Suprapubic skin (tissue), 3 donors: ENCODE data around the gene FDX2.

Source experiments
- POLR2AphosphoS5 ChIP-seq, 3 donors: sonication (generic); formaldehyde crosslinking; IDR thresholded peaks; one replicate each; pipeline ENCODE4 v1.6.1; 2017; ENCODE audit warnings: antibody characterized with exemption in 3 of 3
- TF ChIP-seq, protein P1 (sequence below), 2 donors: fragments of 200-600 bp in 1 of 2; fragments of 450-650 bp in 1 of 2; sonication (generic) in 1 of 2; IDR thresholded peaks; one replicate each; pipeline ENCODE4 v1.5.1; 2016 to 2019; ENCODE audit warnings: antibody characterized with exemption in 2 of 2, mild to moderate bottlenecking in 1 of 2, moderate library complexity in 1 of 2

DNA sequence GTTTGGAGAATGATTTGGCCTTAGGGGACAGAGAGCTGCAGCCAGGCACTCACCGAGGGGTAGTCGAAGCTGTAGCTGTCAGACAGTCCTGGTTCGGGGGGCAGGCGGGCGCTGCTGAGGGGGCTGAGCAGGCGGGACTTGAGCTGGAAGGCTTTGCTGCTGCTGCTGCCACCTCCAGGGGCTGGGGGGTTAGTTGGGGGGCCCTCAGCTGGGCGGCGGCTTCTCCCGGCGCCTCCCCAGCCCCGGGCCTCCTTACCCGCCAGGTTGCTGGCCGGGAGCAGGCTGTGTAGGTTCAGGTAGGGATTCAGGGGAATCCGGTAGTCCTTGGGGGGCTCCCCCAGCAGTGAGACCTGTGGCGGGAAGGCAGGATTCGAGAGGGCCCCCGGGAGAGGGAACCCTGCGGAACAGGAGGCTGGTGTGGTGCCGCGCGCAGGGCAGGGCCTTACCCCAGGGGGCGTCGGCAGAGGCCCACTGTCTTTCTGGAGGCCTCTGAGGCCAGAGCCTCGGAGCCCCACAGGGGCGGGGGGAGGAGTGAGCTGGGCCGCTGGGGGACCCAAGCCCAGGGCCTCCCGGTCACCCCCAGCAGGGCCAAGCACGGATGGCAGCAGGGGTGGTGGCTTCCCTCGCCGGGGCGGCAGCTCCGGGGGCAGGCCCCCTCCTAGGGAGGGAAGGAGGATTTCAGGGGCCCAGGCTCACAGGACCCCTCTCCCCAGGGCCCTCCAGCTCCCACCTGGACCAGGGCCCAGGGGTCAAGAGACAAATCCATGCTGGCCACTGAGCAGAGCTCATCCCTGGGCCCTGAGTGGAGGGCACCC is 5.0 kb upstream of the FDX2 start:
- TF ChIP-seq, protein P1, sequence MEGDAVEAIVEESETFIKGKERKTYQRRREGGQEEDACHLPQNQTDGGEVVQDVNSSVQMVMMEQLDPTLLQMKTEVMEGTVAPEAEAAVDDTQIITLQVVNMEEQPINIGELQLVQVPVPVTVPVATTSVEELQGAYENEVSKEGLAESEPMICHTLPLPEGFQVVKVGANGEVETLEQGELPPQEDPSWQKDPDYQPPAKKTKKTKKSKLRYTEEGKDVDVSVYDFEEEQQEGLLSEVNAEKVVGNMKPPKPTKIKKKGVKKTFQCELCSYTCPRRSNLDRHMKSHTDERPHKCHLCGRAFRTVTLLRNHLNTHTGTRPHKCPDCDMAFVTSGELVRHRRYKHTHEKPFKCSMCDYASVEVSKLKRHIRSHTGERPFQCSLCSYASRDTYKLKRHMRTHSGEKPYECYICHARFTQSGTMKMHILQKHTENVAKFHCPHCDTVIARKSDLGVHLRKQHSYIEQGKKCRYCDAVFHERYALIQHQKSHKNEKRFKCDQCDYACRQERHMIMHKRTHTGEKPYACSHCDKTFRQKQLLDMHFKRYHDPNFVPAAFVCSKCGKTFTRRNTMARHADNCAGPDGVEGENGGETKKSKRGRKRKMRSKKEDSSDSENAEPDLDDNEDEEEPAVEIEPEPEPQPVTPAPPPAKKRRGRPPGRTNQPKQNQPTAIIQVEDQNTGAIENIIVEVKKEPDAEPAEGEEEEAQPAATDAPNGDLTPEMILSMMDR (IDR thresholded peaks at IDR 0.05) = no peak
- TF ChIP-seq POLR2AphosphoS5 (IDR thresholded peaks at IDR 0.05) = no peak
